KMS-11 (cell line): Measurements from ENCODE around the gene ISOC2.
A peak's percentile ranks its signal among the peaks of the same experiment; 100 is the strongest.

ENCODE experiments used
- H2AFZ ChIP-seq: fragments of 200-600 bp; sonication (generic); 2 replicates; pipeline ENCODE4 v1.6.1; 2016; ENCODE audit warnings: antibody characterized with exemption, mixed run types, low read depth
- H3K27ac ChIP-seq: fragments of 200-600 bp; sonication (generic); 2 replicates; pipeline ENCODE4 v1.6.1; 2016; ENCODE audit warnings: mild to moderate bottlenecking, mixed run types
- H3K27me3 ChIP-seq: fragments of 200-600 bp; sonication (generic); 2 replicates; pipeline ENCODE4 v1.6.1; 2017; ENCODE audit warnings: mild to moderate bottlenecking, low read depth, mixed run types, moderate library complexity; ENCODE audit not compliant: insufficient read depth
- H3K36me3 ChIP-seq: fragments of 200-600 bp; sonication (generic); 2 replicates; pipeline ENCODE4 v1.6.1; 2017; ENCODE audit warnings: mild to moderate bottlenecking, mixed run types; ENCODE audit not compliant: insufficient read depth
- H3K4me1 ChIP-seq: fragments of 200-600 bp; sonication (generic); 2 replicates; pipeline ENCODE4 v1.6.1; 2016; ENCODE audit warnings: mild to moderate bottlenecking, low read depth, mixed run types; ENCODE audit not compliant: poor library complexity, severe bottlenecking
- H3K4me2 ChIP-seq: fragments of 200-600 bp; sonication (generic); 2 replicates; pipeline ENCODE4 v1.7.0; 2016; ENCODE audit warnings: mild to moderate bottlenecking, mixed run types
- H3K4me3 ChIP-seq: fragments of 200-600 bp; sonication (generic); IDR thresholded peaks from 2 replicates; pipeline ENCODE4 v1.6.1; 2017; ENCODE audit warnings: low read depth, low read length, mixed read lengths; ENCODE audit not compliant: insufficient read depth
- H3K79me2 ChIP-seq: fragments of 200-600 bp; sonication (generic); 2 replicates; pipeline ENCODE4 v1.6.1; 2016; ENCODE audit warnings: low read depth, mixed run types; ENCODE audit not compliant: insufficient read depth
- H3K9ac ChIP-seq: fragments of 200-600 bp; sonication (generic); 2 replicates; pipeline ENCODE4 v1.6.1; 2016; ENCODE audit warnings: mild to moderate bottlenecking, mixed run types
- H4K20me1 ChIP-seq: fragments of 200-600 bp; sonication (generic); 2 replicates; pipeline ENCODE4 v1.6.1; 2016; ENCODE audit warnings: mild to moderate bottlenecking, mixed run types; ENCODE audit not compliant: insufficient read depth
- CTCF ChIP-seq: fragments of 200-600 bp; sonication (generic); conservative IDR thresholded peaks from 2 replicates; pipeline ENCODE4 v1.6.1; 2017; ENCODE audit warnings: low read depth, mild to moderate bottlenecking, antibody characterized with exemption, low read length, moderate library complexity, mixed read lengths

The ISOC2 gene

GRCh38 chr19:55464662-55465054 is 3.2 kb upstream of the ISOC2 start, which contains the start of gene C19orf85:
C19orf85 (minus strand) TSS chr19:55464751; CDS start chr19:55464554, 197 bp downstream.
- no peak within 1 kb of the TSS for H3K4me3 ChIP-seq
- no peak within 1 kb of the TSS for H2AFZ ChIP-seq
- peaks cover 10% of the 10 kb centered on the region for H3K4me1 ChIP-seq
- no peak within 1 kb of the TSS for H3K27ac ChIP-seq
- H3K36me3 ChIP-seq = no peaks in the 10 kb centered on the region
- H4K20me1 ChIP-seq = no peaks in the 10 kb centered on the region
- no peak for TF ChIP-seq CTCF
- H3K4me2 ChIP-seq = no peak within 1 kb of the TSS
- peaks cover 6% of the 10 kb centered on the region; the same call in 1 of the 2 replicates for H3K79me2 ChIP-seq
- H3K9ac ChIP-seq = no peak within 1 kb of the TSS
- H3K27me3 ChIP-seq = peaks cover 38% of the 10 kb centered on the region

DNA sequence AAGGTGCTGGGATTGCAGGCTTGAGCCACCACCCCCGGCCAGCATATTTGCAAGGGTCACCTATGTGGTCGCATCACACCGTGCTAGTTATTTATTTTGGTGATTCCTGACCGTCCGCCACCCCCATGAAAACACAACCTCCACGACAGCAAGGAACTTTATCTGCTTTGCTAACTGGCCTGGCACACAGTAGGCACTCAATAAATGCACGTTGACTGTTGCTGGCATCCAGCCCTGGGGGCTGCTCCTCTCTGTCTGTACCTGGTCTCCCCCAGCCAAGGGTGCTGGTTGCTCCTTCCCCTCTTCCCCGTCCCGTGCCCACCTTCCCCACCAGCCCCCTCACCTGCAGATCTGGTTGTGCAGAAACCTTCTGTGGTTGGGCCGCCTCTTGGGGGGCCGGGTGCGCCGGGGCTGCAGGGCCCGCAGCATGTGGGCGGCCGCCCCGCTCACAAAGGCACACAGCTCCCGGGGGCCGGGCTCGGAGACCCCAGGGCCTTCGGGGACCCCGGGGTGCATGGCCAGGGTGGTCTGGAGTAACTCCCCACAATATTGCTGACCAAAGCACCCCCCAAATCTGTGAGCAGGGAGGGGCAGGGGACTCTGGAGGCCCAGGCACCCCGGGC is 2.7 kb upstream of the ISOC2 start:
- no peak overlapping the region for H2AFZ ChIP-seq
- peaks cover 38% of the 10 kb centered on the region for H3K27me3 ChIP-seq
- no peak overlapping the region for H3K9ac ChIP-seq
- H4K20me1 ChIP-seq = no peaks in the 10 kb centered on the region
- no peak overlapping the region for H3K4me3 ChIP-seq
- H3K27ac ChIP-seq = no peak overlapping the region
- H3K4me1 ChIP-seq = peaks cover 10% of the 10 kb centered on the region
- TF ChIP-seq CTCF = no peak
- peaks cover 8% of the 10 kb centered on the region; the same call in 1 of the 2 replicates for H3K79me2 ChIP-seq
- H3K36me3 ChIP-seq = no peaks in the 10 kb centered on the region
- H3K4me2 ChIP-seq = no peak overlapping the region

GRCh38 chr19:55463583-55464031 is 2.2 kb upstream of the ISOC2 start:
- H3K79me2 ChIP-seq = peaks cover 11% of the 10 kb centered on the region; the same call in 1 of the 2 replicates
- H3K36me3 ChIP-seq = no peaks in the 10 kb centered on the region
- H3K9ac ChIP-seq = no peak overlapping the region
- no peak overlapping the region for H2AFZ ChIP-seq
- H3K4me2 ChIP-seq = no peak overlapping the region
- no peak overlapping the region for H3K27ac ChIP-seq
- H4K20me1 ChIP-seq = no peaks in the 10 kb centered on the region
- no peak overlapping the region for H3K4me3 ChIP-seq
- peaks cover 38% of the 10 kb centered on the region for H3K27me3 ChIP-seq
- H3K4me1 ChIP-seq = peaks cover 10% of the 10 kb centered on the region
- TF ChIP-seq CTCF = no peak

DNA sequence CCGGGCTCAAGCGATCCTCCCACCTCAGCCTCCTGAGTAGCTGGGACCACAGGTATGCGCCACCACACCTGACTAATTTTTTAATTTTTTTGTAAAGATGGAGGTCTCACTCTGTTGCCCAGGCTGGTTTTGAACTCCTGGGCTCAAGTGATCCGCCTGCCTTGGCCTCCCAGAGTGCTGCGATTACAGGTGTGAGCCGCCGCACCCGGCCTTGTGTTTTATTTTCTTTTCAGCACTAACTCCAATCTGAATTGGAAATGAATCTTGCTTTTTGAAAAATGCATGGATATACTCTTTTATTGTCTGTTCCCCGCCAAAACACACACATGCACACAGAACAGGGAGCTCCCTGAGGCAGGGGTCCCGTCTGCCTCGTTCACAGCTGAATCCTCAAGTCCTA is 1.3 kb upstream of the ISOC2 start:
- Histone ChIP-seq H3K4me1 (peaks cover 10% of the 10 kb centered on the region), H3K9ac (no peak overlapping the region), H2AFZ (no peak overlapping the region), H3K4me3 (no peak overlapping the region), H3K79me2 (peaks cover 11% of the 10 kb centered on the region; the same call in 1 of the 2 replicates), H3K27me3 (peaks cover 38% of the 10 kb centered on the region), H3K4me2 (peak overlapping the region; percentile 86; the same call in 1 of the 2 replicates), H3K36me3 (no peaks in the 10 kb centered on the region), H3K27ac (no peak overlapping the region), H4K20me1 (no peaks in the 10 kb centered on the region)
- TF ChIP-seq CTCF = no peak
